ENCODE measurements around the gene LRR1. TPM values are rescaled to one million over a fixed set of nuclear protein-coding genes. Genes with fewer than 3 reads are reported as not detected.

The LRR1 gene
- total RNA-seq, 1 experiment from 2014 or later, result 19.0 TPM

- Histone ChIP-seq H3F3A (ENCODE audit: insufficient read depth, low read depth) (peaks cover 55% of the 10 kb centered on the region), H3K79me2 (ENCODE audit: low read depth) (peaks cover 69% of the 10 kb centered on the region), H3K9me2 (ENCODE audit: insufficient read depth) (no peaks in the 10 kb centered on the region), H3K27me3 (ENCODE audit: insufficient read depth, low read depth) (no peaks in the 10 kb centered on the region), H3K4me2 (peak overlapping the region; percentile 98), H3K4me3 (peak overlapping the region; percentile 100), H3K36me3 (ENCODE audit: low read depth) (peaks cover 24% of the 10 kb centered on the region; the same call in 1 of the 2 replicates), H3K9me3 (ENCODE audit: insufficient read depth, low read depth) (no peaks in the 10 kb centered on the region), H3K4me1 (replicated peaks; ENCODE audit: insufficient read depth) (peaks cover 54% of the 10 kb centered on the region), H4K20me1 (ENCODE audit: insufficient read depth) (peaks cover 44% of the 10 kb centered on the region), H2AFZ (peak overlapping the region; percentile 88), H3K27ac (peak overlapping the region; percentile 96)
- no peak for TF ChIP-seq CTCF (conservative IDR thresholded peaks at IDR 0.05)
- TF ChIP-seq EZH2 (IDR thresholded peaks at IDR 0.05; ENCODE audit: low read depth), result no peak
- no TSS peak for BruUV-seq (replicated peaks)
- CTCF ChIA-PET, result interaction anchor here (1.3 to 2.0 kb wide), 2 partner anchors 14 to 158 kb away, joined by 3 to 10 read pairs; no protein-coding TSS in a partner anchor
- no peak for DNase-seq
- POLR2A ChIA-PET (ENCODE audit: unreplicated experiment), result interaction anchor here (0.5 to 1.2 kb wide), 6 partner anchors 20 to 443 kb away, joined by 3 to 6 read pairs (median 4); partner anchors contain the start of gene RPS29
- intact Hi-C loops (cut with micrococcal nuclease; ENCODE audit: unreplicated experiment), result loop anchor here (1.0 to 5.0 kb wide), 3 partner anchors 21 to 913 kb away; partner anchors contain the start of genes LRR1, MAP4K5 and RPS29
Observed at GRCh38 chr14:49619730-49620129, 21.0 kb downstream of the LRR1 start.

GRCh38 chr14:49620182-49621113 is 21.7 kb downstream of the LRR1 start, which contains the start of the genes MGAT2 and RPL36AL:
Gene MGAT2, plus strand, starts transcription at chr14:49620799. Its CDS starts 470 bp downstream, at chr14:49621269.
Gene RPL36AL, minus strand, starts transcription at chr14:49620626. Its CDS starts 1,522 bp downstream, at chr14:49619104.
- H3K79me2 ChIP-seq (ENCODE audit: low read depth), result peaks cover 76% of the 10 kb centered on the region
- H4K20me1 ChIP-seq (ENCODE audit: insufficient read depth), result peaks cover 44% of the 10 kb centered on the region
- BruUV-seq (replicated peaks), result TSS peak; percentile 75
- no peaks in the 10 kb centered on the region for H3K9me3 ChIP-seq (ENCODE audit: insufficient read depth, low read depth)
- ChIA-PET CTCF (interaction anchor here (0.6 to 2.0 kb wide), 4 partner anchors 14 to 159 kb away, joined by 3 to 10 read pairs (median 4); partner anchors contain the start of gene RPS29), POLR2A (ENCODE audit: unreplicated experiment) (interaction anchor here (0.5 to 1.2 kb wide), 8 partner anchors 19 to 442 kb away, joined by 3 to 10 read pairs (median 4); partner anchors contain the start of gene RPS29)
- H3K4me3 ChIP-seq, result peak within 1 kb of the TSS; percentile 100
- H3K9me2 ChIP-seq (ENCODE audit: insufficient read depth), result no peaks in the 10 kb centered on the region
- peaks cover 24% of the 10 kb centered on the region for H3K36me3 ChIP-seq (ENCODE audit: low read depth)
- peak within 1 kb of the TSS; percentile 98 for H3K4me2 ChIP-seq
- H2AFZ ChIP-seq, result peak within 1 kb of the TSS; percentile 88
- TF ChIP-seq CTCF (conservative IDR thresholded peaks at IDR 0.05), result no peak
- no peak for TF ChIP-seq EZH2 (IDR thresholded peaks at IDR 0.05; ENCODE audit: low read depth)
- intact Hi-C loops (cut with micrococcal nuclease; ENCODE audit: unreplicated experiment), result loop anchor here (1.0 to 5.0 kb wide), 3 partner anchors 22 to 912 kb away; partner anchors contain the start of genes LRR1, MAP4K5 and RPS29
- peak within 1 kb of the TSS; percentile 96 for H3K27ac ChIP-seq
- peaks cover 61% of the 10 kb centered on the region for H3K4me1 ChIP-seq (replicated peaks; ENCODE audit: insufficient read depth)
- no peaks in the 10 kb centered on the region for H3K27me3 ChIP-seq (ENCODE audit: insufficient read depth, low read depth)
- H3F3A ChIP-seq (ENCODE audit: insufficient read depth, low read depth), result peaks cover 53% of the 10 kb centered on the region
- peak; percentile 92 to 98 for DNase-seq

Measured in PC-9 (cell line).